Fibroblast of villous mesenchyme (primary cell): ENCODE measurements around the gene SYNPO2. TPM values are rescaled to one million over a fixed set of nuclear protein-coding genes. Genes with fewer than 3 reads are reported as not detected.

Experiments used
- DNase-seq: peaks from one replicate; pipeline ENCODE4 v3.0.0-alpha.2; 2010; ENCODE audit warnings: low read depth
- H3K4me3 ChIP-seq: 2 replicates; pipeline ENCODE4 v1.5.1; 2011; ENCODE audit warnings: low read depth, mild to moderate bottlenecking, low read length
- CTCF ChIP-seq: IDR thresholded peaks from 2 replicates; pipeline ENCODE4 v1.5.1; 2012; ENCODE audit warnings: low read depth, mild to moderate bottlenecking, low read length; ENCODE audit not compliant: insufficient read depth
- total RNA-seq: library from RNA; depleted of rRNA; stranded (reverse); fragments of >200 nt; gene quantifications from 2 replicates; pipeline ENCODE4 v1.2.3, GENCODE V29; 2012

Gene SYNPO2
- total RNA-seq, 1 donor, result 194 TPM

DNA sequence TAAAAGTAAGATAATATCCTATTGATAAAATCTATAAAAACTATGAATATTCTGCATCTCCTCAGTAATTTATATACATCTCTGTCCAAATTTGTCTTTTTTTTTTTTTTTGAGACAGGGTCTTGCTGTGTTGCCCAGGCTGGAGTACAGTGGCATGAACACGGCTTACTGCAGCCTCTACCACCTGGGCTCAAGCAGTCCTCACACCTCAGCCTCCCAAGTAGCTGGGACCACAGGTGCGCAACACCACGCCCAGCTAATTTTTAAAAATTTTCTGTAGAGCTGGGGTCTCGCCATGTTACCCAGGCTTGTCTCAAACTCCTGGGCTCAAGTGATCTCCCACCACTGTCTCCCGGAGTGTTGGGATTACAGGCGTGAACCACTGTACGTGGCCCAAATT, 40.4 kb upstream of the SYNPO2 start:
- no peak for TF ChIP-seq CTCF
- no peak overlapping the region for H3K4me3 ChIP-seq
- no peak for DNase-seq

GRCh38 chr4:118848901-118849300, 39.8 kb upstream of the SYNPO2 start:
- no peak for TF ChIP-seq CTCF
- no peak for DNase-seq
- H3K4me3 ChIP-seq, result no peak overlapping the region

DNA sequence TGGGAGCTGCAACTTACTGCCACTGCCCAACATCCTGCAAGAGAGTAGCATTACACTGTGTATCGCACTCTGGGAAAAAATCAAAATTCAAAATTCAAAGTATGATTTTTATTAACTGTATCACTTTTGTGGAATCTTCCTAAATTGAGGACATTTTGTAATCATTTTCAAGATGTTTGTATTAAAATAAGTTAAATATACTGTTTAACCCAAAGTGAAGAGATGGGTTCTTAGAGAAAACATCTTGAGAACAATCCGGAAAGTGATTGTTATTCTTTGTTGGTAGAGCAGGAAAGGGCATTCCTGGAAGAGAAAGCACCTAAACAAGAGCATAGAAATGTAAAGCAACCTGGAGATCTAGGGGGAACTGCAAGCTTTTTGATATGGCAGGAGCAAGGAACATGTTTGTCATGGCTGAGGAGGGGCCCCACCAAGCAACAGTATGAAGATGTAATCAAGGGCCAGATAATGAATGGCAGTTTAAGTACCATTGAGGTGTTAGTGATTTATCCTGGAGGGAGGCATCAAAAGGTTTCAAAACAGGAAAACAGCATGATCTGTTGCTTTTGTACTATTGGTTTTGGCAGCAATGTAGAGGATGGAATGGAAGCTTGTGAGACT, 38.7 kb upstream of the SYNPO2 start:
- no peak for DNase-seq
- TF ChIP-seq CTCF, result no peak
- peak overlapping the region; percentile 48 for H3K4me3 ChIP-seq

GRCh38 chr4:118850488-118851173, 38.0 kb upstream of the SYNPO2 start:
- peak overlapping the region; percentile 48 for H3K4me3 ChIP-seq
- no peak for TF ChIP-seq CTCF
- DNase-seq, result peak; percentile 38

DNA sequence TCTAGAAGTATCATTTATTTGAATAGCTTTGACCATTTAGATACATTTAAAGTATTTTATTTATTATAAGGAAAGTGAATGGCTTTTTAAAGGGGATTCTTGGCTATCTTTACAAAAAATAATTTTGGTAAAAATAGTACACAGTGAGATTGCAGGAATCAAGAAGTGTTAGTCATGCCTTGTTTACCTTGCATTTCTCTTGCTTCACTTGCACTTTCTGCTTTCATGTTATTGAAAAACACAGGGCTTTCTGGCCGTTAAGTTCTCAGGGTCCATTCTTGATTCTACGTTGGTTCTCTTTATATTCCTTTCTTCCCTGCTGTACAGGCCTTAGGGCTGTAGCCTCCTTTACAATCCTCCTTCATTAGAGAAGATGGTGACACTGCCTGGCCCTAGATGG, 30.9 kb upstream of the SYNPO2 start:
- DNase-seq, result no peak
- H3K4me3 ChIP-seq, result no peak overlapping the region
- TF ChIP-seq CTCF, result no peak

DNA sequence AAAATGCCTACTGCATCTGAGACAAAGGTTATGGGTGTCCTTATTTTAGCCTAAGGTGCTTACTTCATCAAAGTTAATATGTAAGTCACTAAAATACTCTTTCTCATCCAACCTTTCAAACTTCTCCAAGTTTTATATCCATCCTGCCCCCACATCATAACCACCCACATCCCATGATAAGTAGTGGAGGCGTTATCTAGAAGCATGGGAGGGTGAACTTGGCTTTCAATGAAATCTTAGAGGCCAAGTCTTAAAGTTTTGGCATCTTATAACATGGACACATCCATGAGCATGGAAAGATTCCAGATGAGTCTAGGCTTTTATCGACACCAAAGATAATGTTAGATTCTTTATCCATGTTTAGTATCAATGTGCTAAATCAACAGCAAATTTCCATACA, 29.9 kb upstream of the SYNPO2 start:
- no peak overlapping the region for H3K4me3 ChIP-seq
- no peak for TF ChIP-seq CTCF
- DNase-seq, result no peak
